Stimulated activated naive CD4-positive, alpha-beta T cell (primary cell): Measurements from ENCODE around the gene PIGP.
A peak's percentile ranks its signal among the peaks of the same experiment; 100 is the strongest.
"Not testable (repeated sequence)": the region's sequence is repeated elsewhere in the genome, so short reads cannot be mapped to it uniquely, and the experiment has no call there.

Experiments
- DNase-seq, 6 experiments: peaks; one replicate each; lab custom pipeline; 2025; lab: John Stamatoyannopoulos, UW

The PIGP gene

GRCh38 chr21:37076087-37076850 lies 3.4 kb upstream of the PIGP start:
- DNase-seq, result no peak

- no peak for DNase-seq
Measured at GRCh38 chr21:37075214-37075770, 2.4 kb upstream of the PIGP start.

- peak in 1 of 6 experiments; percentile 3 for DNase-seq
Measured at GRCh38 chr21:37074546-37074945, 1.7 kb upstream of the PIGP start.

GRCh38 chr21:37074197-37074510 lies 1.3 kb upstream of the PIGP start:
- no peak for DNase-seq

- DNase-seq, result peak; percentile 65 to 95 (median 80)
Measured at GRCh38 chr21:37073417-37074196, 736 bp upstream of the PIGP start.

GRCh38 chr21:37072274-37072987 lies 440 bp downstream of the PIGP start:
- peak in 5 of 6 experiments; percentile 32 to 90 (median 83) for DNase-seq

DNA sequence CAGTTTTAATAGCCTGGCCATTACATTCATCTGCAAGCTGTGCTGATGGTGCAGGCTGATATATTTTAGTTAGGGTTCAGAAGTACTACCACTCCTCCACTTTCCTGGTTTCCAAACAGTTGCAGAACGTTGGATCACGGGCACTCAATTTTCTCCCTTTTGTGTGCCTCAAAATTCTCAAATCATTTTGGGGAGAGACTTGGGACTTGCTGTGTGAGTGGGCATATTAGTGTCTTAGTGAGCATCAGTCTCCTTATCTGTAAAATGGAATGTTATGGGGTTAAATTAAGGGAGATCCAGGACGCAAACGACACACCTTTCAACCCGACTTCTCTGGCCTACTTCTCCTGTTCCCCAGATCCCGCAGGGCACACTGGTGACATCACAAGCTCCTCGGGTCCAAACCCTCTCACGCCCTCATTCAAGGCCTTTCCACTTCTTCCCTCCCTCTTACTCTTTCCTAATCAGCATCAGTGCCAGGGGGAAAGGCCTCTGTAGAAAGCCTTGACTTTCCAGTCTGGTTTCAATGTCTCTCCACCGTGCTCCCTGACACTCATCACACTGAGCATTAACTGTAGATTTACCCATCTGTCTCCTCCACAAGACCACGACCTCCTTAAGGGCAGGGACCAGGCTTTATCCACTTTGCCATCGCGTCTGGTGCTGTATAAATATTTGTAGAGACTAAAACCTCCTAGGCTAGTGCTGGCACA lies 1.2 kb downstream of the PIGP start:
- no peak for DNase-seq

- no peak for DNase-seq
Measured at GRCh38 chr21:37065561-37066177, 7.2 kb downstream of the PIGP start.

DNA sequence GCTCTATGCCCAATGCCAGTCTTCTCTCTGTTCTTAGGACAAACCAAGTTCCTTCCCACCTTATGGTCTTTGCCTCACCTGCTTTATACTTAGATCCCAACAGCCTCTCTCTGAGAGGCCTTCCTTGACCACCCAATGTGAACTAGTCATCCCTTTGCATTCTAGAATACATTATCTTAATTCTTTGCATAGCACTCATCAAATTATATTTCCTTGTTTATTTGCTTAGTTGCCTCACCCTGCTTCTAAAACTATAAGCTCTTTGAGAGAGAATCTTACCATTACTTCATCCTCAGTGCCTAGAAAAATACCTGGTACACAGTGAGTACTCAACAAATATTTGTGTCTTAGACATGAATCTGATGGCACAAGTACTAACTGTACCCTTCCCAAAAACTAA lies 8.0 kb downstream of the PIGP start:
- DNase-seq, result no peak

- no peak for DNase-seq
Measured at GRCh38 chr21:37063433-37063832, 9.4 kb downstream of the PIGP start.

DNA sequence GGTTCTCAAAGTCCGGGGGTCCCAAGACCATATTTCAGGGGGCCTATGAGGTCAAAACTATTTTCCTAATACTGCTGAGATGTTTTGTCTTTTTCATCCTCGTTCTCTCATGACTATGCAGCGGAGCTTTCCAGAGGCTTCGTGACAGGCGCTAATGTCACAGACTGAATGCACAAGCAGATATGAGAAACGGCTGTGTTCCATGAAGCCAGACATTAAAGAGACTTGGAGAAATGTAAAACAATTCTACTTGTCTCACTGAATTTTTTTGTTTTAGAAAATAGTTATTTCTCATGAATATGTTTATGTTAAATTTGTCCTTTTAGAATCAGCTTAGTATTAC lies 10.3 kb downstream of the PIGP start:
- no peak for DNase-seq

GRCh38 chr21:37061926-37062592 lies 10.8 kb downstream of the PIGP start:
- DNase-seq, result no peak

DNA sequence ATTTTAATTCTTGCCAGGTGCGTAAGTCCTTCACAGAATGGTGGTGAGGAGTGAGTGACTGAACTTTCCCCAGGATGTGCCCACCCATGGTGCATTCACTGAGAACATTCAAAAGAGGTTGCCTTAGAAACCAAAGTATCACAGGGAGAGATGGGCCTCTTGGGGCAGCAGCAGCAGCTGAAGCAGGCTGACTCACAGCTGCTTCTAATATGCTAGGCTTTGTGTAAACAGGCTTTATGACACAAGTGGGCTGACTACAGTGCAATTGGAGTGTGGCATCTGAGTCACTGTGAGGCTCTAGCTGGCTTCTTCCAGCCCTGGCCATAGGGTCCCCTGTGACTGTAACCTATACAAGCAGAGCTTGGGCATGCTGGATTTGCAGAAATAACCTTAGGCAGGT lies 12.6 kb downstream of the PIGP start:
- no peak for DNase-seq

DNA sequence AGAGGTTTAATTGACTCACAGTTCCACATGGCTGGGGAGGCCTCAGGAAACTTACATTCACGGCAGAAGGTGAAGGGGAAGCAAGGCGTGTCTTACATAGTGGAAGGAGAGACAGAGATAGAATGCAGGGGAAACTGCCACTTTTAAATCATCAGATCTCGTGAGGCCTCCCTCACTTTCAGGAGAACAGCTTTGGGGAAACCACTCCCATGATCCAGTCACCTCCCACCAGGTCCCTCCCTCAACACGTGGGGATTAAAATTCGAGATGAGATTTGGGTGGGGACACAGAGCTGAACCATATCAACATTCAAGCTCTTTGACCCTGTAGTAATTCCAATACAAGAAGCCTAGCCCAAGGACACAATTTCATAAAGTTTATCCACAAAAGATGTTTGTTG lies 13.7 kb downstream of the PIGP start:
- no peak for DNase-seq

- no peak for DNase-seq
Measured at GRCh38 chr21:37058261-37058660, 14.6 kb downstream of the PIGP start.

GRCh38 chr21:37057614-37058013 lies 15.3 kb downstream of the PIGP start:
- DNase-seq, result no peak

GRCh38 chr21:37055271-37055855 lies 17.5 kb downstream of the PIGP start:
- DNase-seq, result no peak

DNA sequence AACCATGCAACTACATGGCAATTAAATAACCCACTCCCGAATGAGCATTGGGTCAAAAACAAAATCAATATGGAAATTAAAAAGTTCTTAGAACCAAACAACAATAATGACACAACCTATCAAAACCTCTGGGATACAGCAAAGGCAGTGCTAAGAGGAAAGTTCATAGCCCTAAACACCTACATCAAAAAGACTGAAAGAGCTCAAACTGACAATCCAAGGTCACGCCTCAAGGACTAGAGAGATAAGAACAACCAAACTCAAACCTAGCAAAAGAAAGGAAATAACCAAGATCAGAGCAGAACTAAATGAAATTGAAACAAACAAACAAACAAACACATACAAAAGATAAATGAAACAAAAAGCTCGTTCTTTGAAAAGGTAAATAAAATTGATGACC lies 23.1 kb downstream of the PIGP start:
- not testable (repeated sequence) for DNase-seq

- DNase-seq, result no peak
Measured at GRCh38 chr21:37047079-37047478, 25.8 kb downstream of the PIGP start.

DNA sequence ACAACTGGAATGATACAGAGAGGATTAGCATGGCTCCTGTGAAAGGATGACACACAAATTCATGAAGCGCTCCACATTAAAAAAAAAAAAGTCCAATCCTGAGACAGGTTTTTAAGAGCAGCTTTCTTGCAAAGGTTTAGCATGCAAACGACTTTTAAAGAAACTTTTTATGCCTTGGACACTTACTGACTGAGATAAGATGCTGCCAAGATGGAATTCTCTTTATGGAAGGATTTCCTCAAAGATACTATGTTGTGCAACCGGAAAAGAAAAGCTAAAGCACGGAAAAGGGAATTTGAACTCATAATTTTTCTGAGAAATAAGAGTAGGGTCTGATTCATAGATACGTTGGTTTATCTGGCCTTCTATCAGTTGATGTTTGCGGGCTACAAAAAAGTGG lies 27.3 kb downstream of the PIGP start:
- no peak for DNase-seq

DNA sequence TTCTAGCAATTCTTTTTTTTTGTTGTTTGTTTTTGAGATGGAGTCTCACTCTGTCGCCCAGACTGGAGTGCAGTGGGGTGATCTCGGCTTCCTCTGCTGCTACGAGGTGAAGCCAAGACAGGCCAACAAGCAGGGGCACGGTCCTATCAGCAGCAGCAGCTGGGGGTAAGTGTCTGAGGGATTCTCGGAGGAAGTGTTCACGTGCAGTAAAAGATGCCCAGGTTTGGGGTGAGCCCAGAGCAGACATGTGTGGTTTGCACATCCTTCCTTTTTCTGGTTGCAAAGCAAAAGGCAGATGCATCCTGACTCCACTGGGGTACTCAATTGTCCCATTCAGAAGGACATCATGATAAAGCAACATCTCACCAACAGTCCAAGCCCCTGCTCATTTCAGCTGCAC lies 27.7 kb downstream of the PIGP start:
- DNase-seq, result peak in 1 of 6 experiments; percentile 23
